A549 (cell line): ENCODE data around the gene PON2. TPM values are rescaled to one million over a fixed set of nuclear protein-coding genes. Genes with fewer than 3 reads are reported as not detected.
"Not testable (repeated sequence)": the region's sequence is repeated elsewhere in the genome, so short reads cannot be mapped to it uniquely, and the experiment has no call there.

Experiments used
- ATAC-seq, 2 experiments: fragments of 200-7000 bp in 1 of 2; fragments of >200 bp in 1 of 2; cut with Nextera tagmentation in 1 of 2; cut with Tn5 transposase in 1 of 2; 3 replicates each; pipeline versions ENCODE4 v1.8.0 to v1.9.1; 2018 to 2020; ENCODE audit warnings: mild to moderate bottlenecking in 1 of 2, moderate library complexity in 1 of 2
- CTCF ChIA-PET: fragments of 300-600 bp; sonication (Branson Sonifier 250); formaldehyde crosslinking; extraction: SDS; loops from one replicate; lab custom pipeline; 2021; ENCODE audit warnings: antibody characterized with exemption, inconsistent platforms; lab: Yijun Ruan, JAX
- POLR2A ChIA-PET: fragments of 350-600 bp; formaldehyde crosslinking; extraction: SDS; loops from one replicate; lab custom pipeline; 2021; ENCODE audit warnings: antibody characterized with exemption, inconsistent platforms; lab: Yijun Ruan, JAX
- DNase-seq, 2 experiments: peaks; one replicate each; pipeline versions ENCODE4 v3.0.0 to v3.0.0-alpha.2; 2011 to 2016; ENCODE audit warnings: low read depth in 1 of 2, low spot score in 1 of 2
- FAIRE-seq: peaks from 2 replicates; lab custom pipeline; 2011; peaks lifted over from hg19 to GRCh38; lab: Jason Lieb, UNC
- H3K27ac ChIP-seq, 2 experiments: fragments of >200 bp; sonication (Bioruptor Twin); formaldehyde crosslinking; 3 replicates each; pipeline ENCODE4 v1.5.1; 2016 to 2017
- H3K4me1 ChIP-seq: fragments of >200 bp; sonication (Bioruptor Twin); formaldehyde crosslinking; 3 replicates; pipeline ENCODE4 v1.6.1; 2016
- H3K4me2 ChIP-seq: fragments of >200 bp; sonication (Bioruptor Twin); formaldehyde crosslinking; 3 replicates; pipeline ENCODE4 v1.6.1; 2016
- H3K4me3 ChIP-seq: fragments of >200 bp; sonication (Bioruptor Twin); formaldehyde crosslinking; 3 replicates; pipeline ENCODE4 v1.5.1; 2016
- H3K9me3 ChIP-seq: fragments of >200 bp; sonication (Bioruptor Twin); formaldehyde crosslinking; 3 replicates; pipeline ENCODE4 v1.6.1; 2016
- CBX2 ChIP-seq: fragments of 200-600 bp; sonication (generic); IDR thresholded peaks from 2 replicates; pipeline ENCODE4 v1.6.1; 2016; ENCODE audit warnings: low read depth, mild to moderate bottlenecking, borderline replicate concordance
- CHD4 ChIP-seq: fragments of 200-600 bp; sonication (generic); IDR thresholded peaks from 2 replicates; pipeline ENCODE4 v1.6.1; 2016; ENCODE audit warnings: antibody characterized with exemption, mild to moderate bottlenecking, borderline replicate concordance
- EHF ChIP-seq: fragments of 250-450 bp; sonication (Bioruptor Pico); IDR thresholded peaks from 2 replicates; pipeline ENCODE4 v1.5.0; 2020; ENCODE audit warnings: mild to moderate bottlenecking
- EHMT2 ChIP-seq: fragments of 200-600 bp; sonication (generic); IDR thresholded peaks from 2 replicates; pipeline ENCODE4 v1.6.1; 2016; ENCODE audit warnings: antibody characterized with exemption, low read depth, mild to moderate bottlenecking, moderate library complexity
- FOXS1 ChIP-seq: fragments of 250-450 bp; sonication (Bioruptor Pico); IDR thresholded peaks from 2 replicates; pipeline ENCODE4 v1.5.0; 2020; ENCODE audit warnings: mild to moderate bottlenecking, moderate library complexity
- HMGXB4 ChIP-seq: fragments of 250-450 bp; sonication (Bioruptor Pico); IDR thresholded peaks from 2 replicates; pipeline ENCODE4 v1.5.0; 2021; ENCODE audit warnings: mild to moderate bottlenecking, moderate library complexity, borderline replicate concordance
- HOXA7 ChIP-seq: fragments of 250-450 bp; sonication (Bioruptor Pico); IDR thresholded peaks from 2 replicates; pipeline ENCODE4 v1.5.0; 2020; ENCODE audit warnings: mild to moderate bottlenecking, moderate library complexity
- JUN ChIP-seq, 2 experiments: fragments of >200 bp; sonication (Bioruptor Twin); formaldehyde crosslinking; IDR thresholded peaks; 2 replicates in 1 of 2; 3 replicates in 1 of 2; pipeline ENCODE4 v1.6.1; 2016 to 2017
- MAFK ChIP-seq: fragments of 450-650 bp; IDR thresholded peaks from 2 replicates; pipeline ENCODE4 v1.6.1; 2014; ENCODE audit not compliant: partially characterized antibody
- MAZ ChIP-seq: fragments of 150-350 bp; IDR thresholded peaks from 2 replicates; pipeline ENCODE4 v1.6.1; 2014; ENCODE audit warnings: antibody characterized with exemption, low read depth, low read length, borderline replicate concordance
- NPAS2 ChIP-seq: fragments of 250-450 bp; sonication (Bioruptor Pico); IDR thresholded peaks from 2 replicates; pipeline ENCODE4 v1.8.0; 2022; ENCODE audit warnings: mild to moderate bottlenecking, moderate library complexity, borderline replicate concordance
- PHF8 ChIP-seq: fragments of 200-600 bp; sonication (generic); IDR thresholded peaks from 2 replicates; pipeline ENCODE4 v1.6.1; 2016; ENCODE audit warnings: low read depth, mild to moderate bottlenecking, antibody characterized with exemption, moderate library complexity, borderline replicate concordance
- POLR2A ChIP-seq: IDR thresholded peaks from 2 replicates; pipeline ENCODE4 v1.6.1; 2012; ENCODE audit warnings: mild to moderate bottlenecking, low read length
- POLR2AphosphoS2 ChIP-seq: conservative IDR thresholded peaks from 2 replicates; pipeline ENCODE4 v1.6.1; 2012; ENCODE audit warnings: low read length, improper control_type of control experiment, inconsistent platforms
- RAD21 ChIP-seq, 2 experiments: fragments of >200 bp in 1 of 2; sonication (Bioruptor Twin) in 1 of 2; formaldehyde crosslinking in 1 of 2; IDR thresholded peaks in 1 of 2; conservative IDR thresholded peaks in 1 of 2; 2 replicates in 1 of 2; 3 replicates in 1 of 2; pipeline ENCODE4 v1.6.1; 2012 to 2018; ENCODE audit warnings: inconsistent platforms in 1 of 2
- RARB ChIP-seq: fragments of 250-450 bp; sonication (Bioruptor Pico); IDR thresholded peaks from 2 replicates; pipeline ENCODE4 v1.8.0; 2021; ENCODE audit warnings: mild to moderate bottlenecking, moderate library complexity
- RFX5 ChIP-seq: fragments of 450-650 bp; IDR thresholded peaks from 2 replicates; pipeline ENCODE4 v1.7.1; 2014; ENCODE audit warnings: antibody characterized with exemption, mild to moderate bottlenecking, moderate library complexity
- RNF2 ChIP-seq: fragments of 200-600 bp; sonication (generic); IDR thresholded peaks from 2 replicates; pipeline ENCODE4 v1.6.1; 2016; ENCODE audit warnings: low read depth, mild to moderate bottlenecking, antibody characterized with exemption, moderate library complexity, borderline replicate concordance
- SMC3 ChIP-seq: fragments of >200 bp; sonication (Bioruptor Twin); formaldehyde crosslinking; IDR thresholded peaks from 3 replicates; pipeline ENCODE4 v1.6.1; 2018; ENCODE audit warnings: inconsistent platforms
- SREBF2 ChIP-seq: fragments of 450-650 bp; IDR thresholded peaks from 2 replicates; pipeline ENCODE4 v1.6.1; 2014; ENCODE audit warnings: mild to moderate bottlenecking, moderate library complexity
- TFCP2L1 ChIP-seq: fragments of 250-450 bp; sonication (Bioruptor Pico); IDR thresholded peaks from 2 replicates; pipeline ENCODE4 v1.5.0; 2021; ENCODE audit warnings: mild to moderate bottlenecking
- TP53 ChIP-seq: fragments of 250-450 bp; sonication (Bioruptor Pico); IDR thresholded peaks from 2 replicates; pipeline ENCODE4 v1.5.0; 2021; ENCODE audit warnings: mild to moderate bottlenecking, moderate library complexity
- USF2 ChIP-seq: fragments of 450-650 bp; IDR thresholded peaks from 2 replicates; pipeline ENCODE4 v1.6.1; 2014; ENCODE audit warnings: antibody characterized with exemption
- ZC3H11A ChIP-seq: fragments of 450-650 bp; IDR thresholded peaks from 2 replicates; pipeline ENCODE4 v1.6.1; 2014; ENCODE audit warnings: antibody characterized with exemption, mild to moderate bottlenecking
- ZFP36 ChIP-seq: fragments of 450-650 bp; IDR thresholded peaks from 2 replicates; pipeline ENCODE4 v1.6.1; 2014; ENCODE audit warnings: borderline replicate concordance; ENCODE audit not compliant: partially characterized antibody
- WGBS: methylation state at CpG from one replicate; pipeline ENCODE4 v1.1.6; 2017; ENCODE audit errors: missing lambda C conversion rate; 5-methylcytosine and 5-hydroxymethylcytosine counted together
- polyA plus RNA-seq, 4 experiments: library from polyadenylated mRNA; depleted of rRNA in 3 of 4; stranded (reverse); fragments of >200 nt; fragmentation: RNase III in 1 of 4; extraction: RNeasy Plus Mini Kit Qiagen cat#74134 plus additional on column Dnase treatment in 1 of 4; gene quantifications; 2 replicates in 3 of 4; 3 replicates in 1 of 4; pipeline ENCODE4 v1.2.3, GENCODE V29; 2011 to 2017
- TF ChIP-seq, protein P1 (sequence below): fragments of >200 bp; sonication (Bioruptor Twin); formaldehyde crosslinking; IDR thresholded peaks from 3 replicates; pipeline ENCODE4 v1.5.1; 2016

PON2 gene
- polyA plus RNA-seq, 2 of the 4 experiments (the other 2 are of a cell fraction), result 395 to 829 TPM

DNA sequence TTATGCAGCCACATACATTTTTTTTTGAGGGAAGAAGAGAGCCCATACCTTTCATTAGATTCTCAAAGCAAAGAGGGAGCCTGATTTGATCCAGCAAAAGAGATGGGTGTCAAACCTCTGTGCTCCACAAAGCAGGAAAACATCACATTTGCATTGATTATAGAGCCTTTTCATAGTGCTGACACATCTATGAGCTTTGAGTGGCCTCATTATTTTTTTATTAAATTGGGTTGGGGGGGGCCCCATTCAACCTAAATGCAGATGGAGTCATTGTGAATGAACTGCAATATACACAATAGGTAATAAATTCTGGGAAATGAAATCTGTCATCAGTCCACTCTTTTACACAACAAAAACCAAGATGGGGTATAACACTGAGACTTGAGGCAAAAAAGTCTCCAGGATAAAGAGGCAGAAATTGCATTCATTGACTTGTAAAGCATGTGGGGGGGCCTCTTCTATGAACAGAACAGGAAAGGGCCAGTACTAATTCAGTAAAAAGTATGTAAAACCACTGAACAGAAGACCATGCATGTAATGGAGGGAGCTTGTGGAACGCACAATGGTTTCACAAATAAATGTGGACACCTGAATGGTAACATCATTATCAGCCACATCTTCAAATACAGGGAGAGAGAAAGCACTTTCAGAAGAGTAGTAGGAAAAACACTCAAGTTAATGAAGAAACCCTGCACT is 33.2 kb upstream of the PON2 start:
- ATAC-seq, result no peak
- no peak for DNase-seq
- Histone ChIP-seq H3K4me2 (no peak overlapping the region), H3K4me3 (no peak overlapping the region), H3K9me3 (no peaks in the 10 kb centered on the region; the same call in 2 of the 3 replicates), H3K4me1 (peaks cover 37% of the 10 kb centered on the region), H3K27ac (peak overlapping the region; percentile 12 to 81; a peak in 5 of 6 replicates)
- 87% methylated on average over 1 of the region's 1 CpG for WGBS
- peak; percentile 13 for FAIRE-seq
- ChIA-PET POLR2A (no interaction called here), CTCF (no interaction called here)
- TF ChIP-seq MAFK (no peak), RAD21 (conservative IDR thresholded peaks at IDR 0.05 in 1 of 2, IDR thresholded peaks at IDR 0.05 in 1 of 2) (no peak), JUN (IDR thresholded peaks at IDR 0.05) (no peak), CBX2 (no peak), USF2 (no peak), TP53 (no peak), EHMT2 (no peak), RNF2 (no peak), ZFP36 (no peak), FOXS1 (CRISPR knock-in tag) (no peak), EHF (CRISPR knock-in tag) (no peak), HOXA7 (CRISPR knock-in tag) (no peak), SREBF2 (no peak), RFX5 (no peak), TFCP2L1 (CRISPR knock-in tag) (no peak)
- TF ChIP-seq, protein P1, sequence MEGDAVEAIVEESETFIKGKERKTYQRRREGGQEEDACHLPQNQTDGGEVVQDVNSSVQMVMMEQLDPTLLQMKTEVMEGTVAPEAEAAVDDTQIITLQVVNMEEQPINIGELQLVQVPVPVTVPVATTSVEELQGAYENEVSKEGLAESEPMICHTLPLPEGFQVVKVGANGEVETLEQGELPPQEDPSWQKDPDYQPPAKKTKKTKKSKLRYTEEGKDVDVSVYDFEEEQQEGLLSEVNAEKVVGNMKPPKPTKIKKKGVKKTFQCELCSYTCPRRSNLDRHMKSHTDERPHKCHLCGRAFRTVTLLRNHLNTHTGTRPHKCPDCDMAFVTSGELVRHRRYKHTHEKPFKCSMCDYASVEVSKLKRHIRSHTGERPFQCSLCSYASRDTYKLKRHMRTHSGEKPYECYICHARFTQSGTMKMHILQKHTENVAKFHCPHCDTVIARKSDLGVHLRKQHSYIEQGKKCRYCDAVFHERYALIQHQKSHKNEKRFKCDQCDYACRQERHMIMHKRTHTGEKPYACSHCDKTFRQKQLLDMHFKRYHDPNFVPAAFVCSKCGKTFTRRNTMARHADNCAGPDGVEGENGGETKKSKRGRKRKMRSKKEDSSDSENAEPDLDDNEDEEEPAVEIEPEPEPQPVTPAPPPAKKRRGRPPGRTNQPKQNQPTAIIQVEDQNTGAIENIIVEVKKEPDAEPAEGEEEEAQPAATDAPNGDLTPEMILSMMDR, result no peak

GRCh38 chr7:95460653-95461052 is 25.8 kb upstream of the PON2 start:
- peak; percentile 82 for TF ChIP-seq ZFP36
- TF ChIP-seq, all 56 proteins: peak for 1; not testable (repeated sequence) for 55
- peaks cover 48% of the 10 kb centered on the region for H3K9me3 ChIP-seq
- FAIRE-seq, POLR2A ChIA-PET, DNase-seq, ATAC-seq, H3K4me2 ChIP-seq, H3K27ac ChIP-seq, H3K4me3 ChIP-seq, H3K4me1 ChIP-seq: not testable (repeated sequence)
- 85% methylated on average over 2 of the region's 2 CpGs for WGBS
- CTCF ChIA-PET, result interaction anchor here (0.9 to 1.0 kb wide), 2 partner anchors 16 to 17 kb away, joined by 4 to 5 read pairs; no protein-coding TSS in a partner anchor

DNA sequence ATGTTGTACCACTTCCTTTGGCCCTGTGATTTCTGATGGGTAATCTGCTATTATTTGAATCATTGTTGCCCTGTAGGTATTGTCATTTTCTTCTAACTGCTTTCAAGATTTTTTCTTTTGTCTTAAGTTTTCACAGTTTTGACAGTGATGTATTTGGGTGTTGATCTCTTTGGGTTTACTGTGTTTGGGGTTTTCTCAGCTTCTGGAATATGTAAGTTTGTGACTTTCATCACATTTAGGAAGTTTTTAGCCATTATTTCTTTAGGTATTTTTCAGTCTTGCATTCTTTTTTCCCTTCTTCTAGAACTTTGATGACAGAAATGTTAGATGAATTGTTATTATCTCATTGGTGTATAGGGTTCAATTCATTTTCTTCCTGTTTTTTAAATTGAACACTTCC is 23.1 kb upstream of the PON2 start:
- no peak for ATAC-seq
- Histone ChIP-seq H3K4me1 (peaks cover 18% of the 10 kb centered on the region), H3K9me3 (peaks cover 48% of the 10 kb centered on the region), H3K4me2 (no peak overlapping the region), H3K27ac (no peak overlapping the region), H3K4me3 (no peak overlapping the region)
- CTCF ChIA-PET, result interaction anchor here (0.6 to 2.0 kb wide), 3 partner anchors 13 to 23 kb away, joined by 3 to 4 read pairs (median 4); partner anchors contain the start of gene PON2
- no peak for DNase-seq
- POLR2A ChIA-PET, result no interaction called here
- FAIRE-seq, result peak; percentile 7
- TF ChIP-seq NPAS2 (CRISPR knock-in tag), result no peak
- no peak for TF ChIP-seq SMC3
- TF ChIP-seq EHF (CRISPR knock-in tag), result no peak
- no peak for TF ChIP-seq RARB (CRISPR knock-in tag)
- TF ChIP-seq USF2, result no peak
- TF ChIP-seq PHF8, result no peak
- TF ChIP-seq CHD4, result no peak
- TF ChIP-seq POLR2A, result no peak
- TF ChIP-seq FOXS1 (CRISPR knock-in tag), result no peak
- no peak for TF ChIP-seq MAZ
- no peak for TF ChIP-seq MAFK
- no peak for TF ChIP-seq HMGXB4
- TF ChIP-seq TFCP2L1 (CRISPR knock-in tag), result no peak
- TF ChIP-seq RAD21 (conservative IDR thresholded peaks at IDR 0.05 in 1 of 2, IDR thresholded peaks at IDR 0.05 in 1 of 2), result no peak
- no peak for TF ChIP-seq POLR2AphosphoS2
- no peak for TF ChIP-seq ZC3H11A
